RWPE2 (cell line): ENCODE results near the gene DZIP1L.

Source experiments
- ATAC-seq: fragments of 200-7000 bp; cut with Tn5 transposase; 3 replicates; pipeline ENCODE4 v1.9.1; 2021; ENCODE audit warnings: low read depth
- DNase-seq: peaks from one replicate; pipeline ENCODE4 v3.0.0-alpha.2; 2020; ENCODE audit warnings: low spot score
- H3K27ac ChIP-seq: fragments of 450-650 bp; 2 replicates; pipeline ENCODE4 v1.5.1; 2017; ENCODE audit warnings: mild to moderate bottlenecking; ENCODE audit not compliant: poor library complexity, severe bottlenecking
- H3K27me3 ChIP-seq: fragments of 250-450 bp; sonication (Bioruptor Pico); 2 replicates; pipeline ENCODE4 v1.5.1; 2021; ENCODE audit warnings: mild to moderate bottlenecking, moderate library complexity; ENCODE audit not compliant: insufficient read depth, poor library complexity, severe bottlenecking
- H3K36me3 ChIP-seq: fragments of 250-450 bp; sonication (Bioruptor Pico); 2 replicates; pipeline ENCODE4 v1.5.1; 2020; ENCODE audit warnings: low read depth, mild to moderate bottlenecking, moderate library complexity
- H3K4me1 ChIP-seq: fragments of 250-450 bp; sonication (Bioruptor Pico); 2 replicates; pipeline ENCODE4 v1.5.1; 2021; ENCODE audit warnings: mild to moderate bottlenecking, moderate library complexity; ENCODE audit not compliant: insufficient read depth, poor library complexity, severe bottlenecking
- H3K4me3 ChIP-seq: fragments of 250-450 bp; sonication (Bioruptor Pico); 2 replicates; pipeline ENCODE4 v1.5.1; 2021; ENCODE audit warnings: mild to moderate bottlenecking, moderate library complexity; ENCODE audit not compliant: severe bottlenecking
- H3K9me3 ChIP-seq: fragments of 250-450 bp; sonication (Bioruptor Pico); 2 replicates; pipeline ENCODE4 v1.5.1; 2021; ENCODE audit warnings: mild to moderate bottlenecking, moderate library complexity; ENCODE audit not compliant: severe bottlenecking
- CTCF ChIP-seq: fragments of 450-650 bp; IDR thresholded peaks from one replicate; pipeline ENCODE4 v1.5.1; 2017; ENCODE audit warnings: mild to moderate bottlenecking, moderate library complexity; ENCODE audit not compliant: poor library complexity, severe bottlenecking

DZIP1L gene

DNA sequence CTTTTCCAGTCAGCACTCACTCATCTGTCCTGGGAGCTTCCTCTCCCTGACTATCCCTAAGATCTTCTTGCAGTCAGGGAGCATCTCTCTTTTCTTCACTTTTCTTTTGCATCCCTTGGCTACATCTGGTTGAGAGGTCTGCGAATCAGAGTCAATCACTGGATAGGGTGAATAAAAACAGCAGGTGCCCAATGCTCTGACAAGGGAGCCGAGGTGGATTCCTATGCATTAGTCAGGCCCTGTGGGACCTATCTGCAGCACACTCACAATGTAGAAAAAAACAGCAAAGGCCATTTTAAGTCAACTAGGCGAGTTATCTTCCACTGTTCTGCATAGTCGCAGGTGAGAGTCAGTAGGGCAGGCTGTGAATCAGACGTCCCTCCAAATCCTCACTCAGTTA is 35.5 kb downstream of the DZIP1L start:
- Histone ChIP-seq H3K27ac (peak overlapping the region; percentile 94), H3K4me1 (peaks cover 35% of the 10 kb centered on the region), H3K27me3 (no peaks in the 10 kb centered on the region), H3K4me3 (no peak overlapping the region), H3K36me3 (no peaks in the 10 kb centered on the region), H3K9me3 (no peaks in the 10 kb centered on the region)
- ATAC-seq (no peak), DNase-seq (no peak)
- TF ChIP-seq CTCF = no peak

GRCh38 chr3:138078901-138079344 is 36.5 kb downstream of the DZIP1L start:
- Histone ChIP-seq H3K27me3 (no peaks in the 10 kb centered on the region), H3K9me3 (no peaks in the 10 kb centered on the region), H3K27ac (peak overlapping the region; percentile 94), H3K36me3 (no peaks in the 10 kb centered on the region), H3K4me1 (peaks cover 35% of the 10 kb centered on the region), H3K4me3 (no peak overlapping the region)
- no peak for TF ChIP-seq CTCF
- peak; percentile 78 for ATAC-seq
- no peak for DNase-seq

DNA sequence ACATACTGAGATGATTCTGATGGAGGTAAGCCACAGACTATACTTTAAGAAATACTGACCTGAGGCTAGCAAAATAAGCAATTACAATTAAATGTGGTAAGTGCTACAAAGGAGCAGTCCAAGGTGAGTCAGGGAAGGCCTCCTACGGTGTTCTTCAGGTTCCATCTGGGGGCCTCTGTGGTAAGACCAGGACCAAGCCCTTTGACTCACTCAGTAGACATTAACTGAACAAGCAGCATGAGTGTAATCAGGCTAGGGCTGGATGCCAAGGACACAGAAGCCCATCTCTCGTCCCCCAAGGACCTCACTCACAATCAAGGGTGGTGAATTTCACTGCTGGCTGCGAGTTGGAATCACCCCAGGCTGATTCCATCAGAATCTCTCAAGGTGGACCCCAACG is 37.3 kb downstream of the DZIP1L start:
- Histone ChIP-seq H3K27ac (peak overlapping the region; percentile 94), H3K36me3 (no peaks in the 10 kb centered on the region), H3K9me3 (no peaks in the 10 kb centered on the region), H3K4me3 (no peak overlapping the region), H3K4me1 (peaks cover 35% of the 10 kb centered on the region), H3K27me3 (no peaks in the 10 kb centered on the region)
- ATAC-seq = peak; percentile 74
- no peak for DNase-seq
- no peak for TF ChIP-seq CTCF

DNA sequence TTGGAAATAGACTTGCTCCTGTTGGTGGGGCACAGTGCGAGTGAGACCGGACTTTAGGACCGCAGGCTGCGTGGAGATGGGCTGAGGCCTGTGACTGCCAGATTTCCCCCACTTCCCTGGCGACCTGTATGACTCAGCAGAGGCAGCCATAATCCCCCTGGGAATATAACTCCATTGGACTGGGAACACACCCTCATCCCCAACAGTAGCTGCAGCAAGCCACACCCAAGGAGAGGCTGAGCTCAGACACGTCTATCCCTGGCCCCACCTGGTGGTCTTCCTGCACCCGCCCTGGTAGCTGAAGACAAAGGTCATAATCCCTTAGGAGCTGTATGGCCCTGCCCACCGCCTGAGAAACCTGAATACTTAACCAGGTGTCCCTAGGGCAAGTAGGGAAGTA is 42.6 kb downstream of the DZIP1L start:
- Histone ChIP-seq H3K36me3 (no peaks in the 10 kb centered on the region), H3K9me3 (no peaks in the 10 kb centered on the region), H3K4me1 (peaks cover 6% of the 10 kb centered on the region), H3K4me3 (no peak overlapping the region), H3K27ac (no peak overlapping the region), H3K27me3 (no peaks in the 10 kb centered on the region)
- no peak for TF ChIP-seq CTCF
- no peak for ATAC-seq
- no peak for DNase-seq

GRCh38 chr3:138070006-138070405 is 45.4 kb downstream of the DZIP1L start:
- H3K4me3 ChIP-seq = no peak overlapping the region
- H3K36me3 ChIP-seq = no peaks in the 10 kb centered on the region
- peaks cover 2% of the 10 kb centered on the region for H3K4me1 ChIP-seq
- DNase-seq (no peak), ATAC-seq (no peak)
- TF ChIP-seq CTCF = no peak
- H3K27me3 ChIP-seq = no peaks in the 10 kb centered on the region
- H3K27ac ChIP-seq = no peak overlapping the region
- no peaks in the 10 kb centered on the region for H3K9me3 ChIP-seq
